ENCODE data around the gene PRTFDC1. TPM values are rescaled to one million over a fixed set of nuclear protein-coding genes. Genes with fewer than 3 reads are reported as not detected.

The PRTFDC1 gene
- total RNA-seq, 2 donors from 2014 or later = 0.80 to 2.0 TPM

GRCh38 chr10:24949616-24950015 is 2.8 kb downstream of the PRTFDC1 start:
- intact Hi-C loops (cut with DNase I) = loop anchor here (5.0 kb wide), 2 partner anchors 68 to 227 kb away; partner anchors contain the start of genes ARHGAP21, ENKUR and THNSL1
- no peaks in the 10 kb centered on the region for H3K4me1 ChIP-seq (replicated peaks)
- WGBS = 72% methylated on average over 3 of the region's 3 CpGs
- no peak for DNase-seq (ENCODE audit: low spot score)
- no peaks in the 10 kb centered on the region for H3K9me3 ChIP-seq
- H3K27ac ChIP-seq = no peak overlapping the region
- H3K4me3 ChIP-seq = no peak overlapping the region
- no peak for TF ChIP-seq CTCF (IDR thresholded peaks at IDR 0.05)
- no peak for TF ChIP-seq POLR2A (IDR thresholded peaks at IDR 0.05)
- TF ChIP-seq POLR2AphosphoS5 (IDR thresholded peaks at IDR 0.05) = no peak
- H3K27me3 ChIP-seq (replicated peaks; ENCODE audit: insufficient read depth) = no peaks in the 10 kb centered on the region
- H3K36me3 ChIP-seq = no peaks in the 10 kb centered on the region

GRCh38 chr10:24947304-24948097 is 4.9 kb downstream of the PRTFDC1 start:
- intact Hi-C loops (cut with DNase I) = no loop called here
- no peak for DNase-seq (ENCODE audit: low spot score)
- Histone ChIP-seq H3K9me3 (no peaks in the 10 kb centered on the region), H3K4me3 (no peak overlapping the region), H3K27ac (no peak overlapping the region), H3K27me3 (replicated peaks; ENCODE audit: insufficient read depth) (no peaks in the 10 kb centered on the region), H3K36me3 (no peaks in the 10 kb centered on the region), H3K4me1 (replicated peaks) (no peaks in the 10 kb centered on the region)
- no peak for TF ChIP-seq CTCF (IDR thresholded peaks at IDR 0.05)
- no peak for TF ChIP-seq POLR2A (IDR thresholded peaks at IDR 0.05)
- TF ChIP-seq POLR2AphosphoS5 (IDR thresholded peaks at IDR 0.05) = no peak
- WGBS = 72% methylated on average over 4 of the region's 4 CpGs

GRCh38 chr10:24944512-24945255 is 7.7 kb downstream of the PRTFDC1 start:
- no peak overlapping the region for H3K27ac ChIP-seq
- intact Hi-C loops (cut with DNase I) = no loop called here
- 92% methylated on average over 11 of the region's 11 CpGs for WGBS
- DNase-seq (ENCODE audit: low spot score) = no peak
- H3K9me3 ChIP-seq = no peaks in the 10 kb centered on the region
- H3K27me3 ChIP-seq (replicated peaks; ENCODE audit: insufficient read depth) = no peaks in the 10 kb centered on the region
- no peaks in the 10 kb centered on the region for H3K4me1 ChIP-seq (replicated peaks)
- no peaks in the 10 kb centered on the region for H3K36me3 ChIP-seq
- TF ChIP-seq POLR2A (IDR thresholded peaks at IDR 0.05) = no peak
- no peak overlapping the region for H3K4me3 ChIP-seq

GRCh38 chr10:24938525-24938924 is 13.9 kb downstream of the PRTFDC1 start:
- WGBS = 88% methylated on average over 2 of the region's 2 CpGs
- no peak for TF ChIP-seq CTCF (IDR thresholded peaks at IDR 0.05)
- no peak for TF ChIP-seq POLR2AphosphoS5 (IDR thresholded peaks at IDR 0.05)
- TF ChIP-seq POLR2A (IDR thresholded peaks at IDR 0.05) = no peak
- no peak overlapping the region for H3K4me3 ChIP-seq
- no peak for DNase-seq (ENCODE audit: low spot score)
- no peaks in the 10 kb centered on the region for H3K4me1 ChIP-seq (replicated peaks)
- H3K36me3 ChIP-seq = no peaks in the 10 kb centered on the region
- H3K9me3 ChIP-seq = no peaks in the 10 kb centered on the region
- no peaks in the 10 kb centered on the region for H3K27me3 ChIP-seq (replicated peaks; ENCODE audit: insufficient read depth)
- intact Hi-C loops (cut with DNase I) = no loop called here
- H3K27ac ChIP-seq = no peak overlapping the region

GRCh38 chr10:24938076-24938475 is 14.3 kb downstream of the PRTFDC1 start:
- intact Hi-C loops (cut with DNase I) = no loop called here

More at GRCh38 chr10:24938076-24938475, 14.3 kb downstream of the PRTFDC1 start:
- WGBS = 84% methylated on average over 5 of the region's 5 CpGs
- no peaks in the 10 kb centered on the region for H3K9me3 ChIP-seq
- H3K36me3 ChIP-seq = no peaks in the 10 kb centered on the region
- no peak for DNase-seq (ENCODE audit: low spot score)
- TF ChIP-seq POLR2AphosphoS5 (IDR thresholded peaks at IDR 0.05) (no peak), POLR2A (IDR thresholded peaks at IDR 0.05) (no peak), CTCF (IDR thresholded peaks at IDR 0.05) (no peak)
- no peaks in the 10 kb centered on the region for H3K27me3 ChIP-seq (replicated peaks; ENCODE audit: insufficient read depth)
- no peak overlapping the region for H3K27ac ChIP-seq
- no peak overlapping the region for H3K4me3 ChIP-seq
- H3K4me1 ChIP-seq (replicated peaks) = no peaks in the 10 kb centered on the region
